DMS53 treated with DMSO at 0.1 percent for 48 hours (cell line): ENCODE measurements around the gene NEDD4L.

Experiments
- DNase-seq: peaks from one replicate; lab custom pipeline; 2025; ENCODE audit not compliant: unreplicated experiment; lab: John Stamatoyannopoulos, UW

The NEDD4L gene

DNA sequence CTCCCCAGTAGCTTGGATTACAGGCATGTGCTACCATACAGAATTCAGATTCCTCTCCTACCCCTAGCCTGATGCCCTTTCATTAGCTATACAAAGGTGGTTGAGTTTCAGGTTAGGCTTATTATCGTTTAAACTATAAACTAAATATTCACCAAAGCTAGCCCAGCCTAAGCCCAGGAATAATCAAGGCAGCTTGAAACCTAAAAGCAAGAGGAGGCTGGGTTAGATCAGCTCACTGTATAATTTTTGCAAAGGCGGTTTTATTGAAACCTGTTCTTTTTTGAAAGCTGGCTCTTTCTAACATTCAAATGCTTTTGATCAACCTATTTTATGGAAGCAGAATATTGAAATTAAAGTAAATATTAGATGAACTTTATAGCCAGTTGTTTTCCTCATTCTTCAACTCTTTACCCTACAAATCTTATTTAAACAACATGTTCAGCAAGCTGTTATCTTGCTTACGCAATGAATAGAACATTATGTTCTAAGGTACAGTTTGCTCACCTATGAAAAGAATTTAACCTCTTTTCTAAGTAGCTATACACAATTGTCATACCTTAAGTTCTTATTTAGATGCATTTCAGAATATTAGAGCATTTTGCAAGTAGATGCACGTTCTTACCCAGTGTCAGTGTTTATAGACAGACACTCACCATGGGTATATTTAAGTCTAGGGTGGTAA, 241.6 kb downstream of the NEDD4L start:
- DNase-seq, result no peak

- DNase-seq, result no peak
Measured at GRCh38 chr18:58286632-58287352, 242.8 kb downstream of the NEDD4L start.

DNA sequence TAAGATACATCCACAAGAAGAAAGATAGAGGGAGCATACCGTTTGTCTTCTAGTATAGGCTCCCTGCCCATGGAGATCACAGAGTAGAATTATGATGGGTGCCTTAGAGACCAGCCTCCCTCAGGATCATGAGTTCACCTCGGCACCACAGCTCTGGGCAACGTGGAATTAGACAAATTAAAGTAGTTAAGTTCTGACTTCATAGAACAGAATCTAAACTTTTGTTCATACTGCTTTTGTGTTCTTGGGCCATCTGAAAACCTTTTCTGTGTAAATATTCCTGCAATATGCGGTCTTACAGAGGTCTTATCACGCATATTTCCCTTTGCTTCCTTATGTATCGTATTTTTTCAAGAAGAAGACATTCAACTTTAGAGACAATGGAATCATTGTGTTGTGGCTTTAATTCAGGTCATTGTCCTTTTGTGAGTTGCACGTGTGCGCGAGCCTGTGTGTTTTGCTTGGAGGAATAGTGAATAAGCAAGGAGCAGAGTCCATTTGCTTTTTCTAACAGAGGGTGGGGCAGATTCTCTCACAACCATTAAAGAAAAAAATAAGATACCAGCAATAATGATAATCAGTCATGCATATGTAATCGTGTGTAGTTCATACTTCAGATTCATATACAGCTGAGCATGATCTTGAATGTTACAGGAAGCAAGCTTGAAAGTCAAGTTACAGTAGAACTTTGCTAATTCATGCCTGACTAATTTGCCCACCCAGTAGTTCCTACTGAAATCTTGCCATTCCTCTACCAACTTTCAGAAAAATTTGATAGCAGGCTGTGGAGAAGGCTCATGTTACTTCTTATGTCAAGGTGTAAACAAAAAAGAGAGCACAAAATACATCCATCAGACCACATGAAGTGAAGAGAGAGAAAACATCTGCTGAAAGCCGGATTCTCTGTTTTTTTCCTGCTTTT, 243.6 kb downstream of the NEDD4L start:
- DNase-seq, result no peak

- DNase-seq, result peak; percentile 56
Measured at GRCh38 chr18:58288921-58289797, 245.1 kb downstream of the NEDD4L start.

- no peak for DNase-seq
Measured at GRCh38 chr18:58290116-58290695, 246.2 kb downstream of the NEDD4L start.

GRCh38 chr18:58291131-58291530, 247.1 kb downstream of the NEDD4L start:
- no peak for DNase-seq

DNA sequence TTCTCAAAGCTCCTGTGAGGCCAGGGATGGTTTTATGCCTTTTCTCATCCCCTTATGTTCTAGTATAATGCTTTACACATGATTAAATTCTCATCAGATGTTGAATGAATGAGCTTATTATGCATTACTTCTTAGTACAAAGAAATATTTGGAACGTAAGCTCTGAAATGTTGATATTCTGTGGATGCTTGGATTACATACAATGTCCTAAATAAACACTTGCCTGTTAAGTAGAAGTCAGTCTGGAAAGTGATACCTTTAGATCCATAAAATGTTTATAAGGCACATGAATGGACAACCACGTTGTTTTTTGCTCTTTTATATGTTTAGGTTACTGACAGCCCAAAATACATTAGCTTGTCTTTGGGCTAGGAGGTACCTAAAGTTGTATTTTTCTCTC, 248.6 kb downstream of the NEDD4L start:
- no peak for DNase-seq

GRCh38 chr18:58297198-58297597, 253.2 kb downstream of the NEDD4L start:
- no peak for DNase-seq

DNA sequence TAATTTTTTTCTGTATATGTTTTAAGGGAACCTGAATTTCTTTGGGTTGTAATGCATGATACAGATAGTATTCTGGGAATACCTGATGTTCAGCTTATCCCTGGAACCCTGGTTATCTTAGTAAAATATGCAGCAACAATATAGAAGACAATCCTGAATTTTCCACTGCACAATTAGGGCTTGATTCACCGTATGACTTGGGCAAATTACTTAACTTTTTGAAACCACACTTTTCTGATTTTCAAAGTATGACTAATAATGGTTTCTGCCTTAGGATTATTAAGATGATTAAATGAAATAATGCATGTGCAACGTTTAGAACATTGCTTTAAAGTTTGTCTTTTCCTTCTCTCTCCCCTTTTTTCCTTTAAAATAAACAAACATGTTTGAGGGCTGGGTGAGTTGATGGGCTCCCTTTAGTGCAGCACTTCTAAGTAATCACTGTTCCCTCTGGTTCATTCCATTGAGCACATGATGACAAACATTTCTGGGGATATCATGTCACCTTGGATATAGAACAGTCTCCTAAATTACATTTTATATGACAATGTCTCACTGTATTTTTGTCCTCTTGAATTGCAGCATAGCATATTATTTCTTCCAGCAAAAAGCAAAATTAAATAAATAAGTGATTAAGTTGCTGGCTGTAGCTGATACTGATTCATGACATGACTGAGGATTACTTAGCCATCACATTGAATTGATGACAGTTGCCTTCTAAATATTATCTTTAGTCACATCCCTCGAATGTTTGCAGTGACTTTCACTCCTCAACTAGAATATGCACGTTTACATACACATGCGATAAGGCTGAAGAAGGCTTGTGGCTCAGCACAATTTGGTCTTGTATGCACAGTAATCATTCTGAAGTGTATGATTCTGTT, 254.5 kb downstream of the NEDD4L start:
- DNase-seq, result no peak

- DNase-seq, result no peak
Measured at GRCh38 chr18:58299135-58299473, 255.1 kb downstream of the NEDD4L start.

- no peak for DNase-seq
Measured at GRCh38 chr18:58299936-58300335, 255.9 kb downstream of the NEDD4L start.

- DNase-seq, result no peak
Measured at GRCh38 chr18:58300867-58301266, 256.8 kb downstream of the NEDD4L start.

- DNase-seq, result no peak
Measured at GRCh38 chr18:58302811-58303210, 258.8 kb downstream of the NEDD4L start.

GRCh38 chr18:58303363-58303762, 259.3 kb downstream of the NEDD4L start:
- DNase-seq, result no peak

DNA sequence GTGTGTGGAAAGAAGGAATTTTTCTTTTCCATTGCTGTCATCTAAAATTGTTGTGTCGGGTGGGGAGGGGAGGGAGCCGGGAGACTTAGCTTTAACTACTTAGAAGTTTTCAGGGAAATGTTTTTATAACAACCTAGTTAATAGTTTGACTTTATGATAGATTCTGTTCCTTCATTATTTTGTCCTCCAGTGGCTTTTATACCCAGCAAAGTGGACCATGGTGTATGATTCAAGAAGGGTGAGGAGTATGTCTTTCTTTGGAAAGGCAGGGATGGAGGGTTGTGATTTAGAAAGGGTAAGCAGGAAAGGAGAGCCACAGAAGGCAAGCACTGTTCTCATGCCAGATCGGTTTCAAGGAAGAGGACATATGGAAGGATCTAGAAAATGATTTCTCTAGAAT, 261.8 kb downstream of the NEDD4L start:
- DNase-seq, result no peak

DNA sequence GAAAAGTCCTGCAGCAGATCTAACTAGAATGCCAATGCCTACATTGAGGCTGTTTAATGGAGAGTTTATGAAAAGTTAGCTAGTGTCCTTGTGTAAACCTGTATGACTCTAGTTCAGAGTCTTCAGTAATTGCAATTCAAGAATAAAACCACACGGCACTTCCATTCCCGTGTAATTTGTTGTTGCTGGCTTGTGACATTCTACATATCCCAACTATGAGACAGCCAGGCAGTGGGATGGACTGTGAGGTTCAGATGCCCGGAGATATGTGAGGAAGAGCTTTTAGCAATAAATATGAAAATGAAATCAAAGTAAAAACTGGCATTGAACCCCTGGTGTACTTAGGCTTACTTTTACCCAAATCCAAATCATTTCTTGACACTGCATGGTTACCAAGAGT, 263.4 kb downstream of the NEDD4L start:
- no peak for DNase-seq

DNA sequence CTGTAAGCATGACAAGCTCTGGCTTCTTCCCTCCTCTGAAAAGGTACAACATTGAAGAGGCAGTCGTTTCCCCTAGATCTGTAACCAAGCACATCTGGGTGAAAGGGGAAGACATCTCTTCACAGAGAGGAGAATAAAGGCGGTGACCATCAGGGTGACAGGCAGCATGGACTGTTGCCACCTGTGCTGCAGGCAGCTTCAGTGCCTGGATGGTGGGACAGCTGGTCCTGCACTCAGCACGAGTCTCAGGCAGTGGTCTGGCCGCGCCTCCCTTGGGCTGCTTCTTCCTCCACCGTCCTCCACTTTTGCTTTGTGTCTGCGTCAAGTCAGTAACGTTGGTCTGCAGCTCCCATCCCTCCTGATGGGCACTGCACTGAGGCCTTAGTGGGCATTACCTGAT, 264.4 kb downstream of the NEDD4L start:
- DNase-seq, result no peak

- no peak for DNase-seq
Measured at GRCh38 chr18:58309099-58309498, 265.1 kb downstream of the NEDD4L start.

DNA sequence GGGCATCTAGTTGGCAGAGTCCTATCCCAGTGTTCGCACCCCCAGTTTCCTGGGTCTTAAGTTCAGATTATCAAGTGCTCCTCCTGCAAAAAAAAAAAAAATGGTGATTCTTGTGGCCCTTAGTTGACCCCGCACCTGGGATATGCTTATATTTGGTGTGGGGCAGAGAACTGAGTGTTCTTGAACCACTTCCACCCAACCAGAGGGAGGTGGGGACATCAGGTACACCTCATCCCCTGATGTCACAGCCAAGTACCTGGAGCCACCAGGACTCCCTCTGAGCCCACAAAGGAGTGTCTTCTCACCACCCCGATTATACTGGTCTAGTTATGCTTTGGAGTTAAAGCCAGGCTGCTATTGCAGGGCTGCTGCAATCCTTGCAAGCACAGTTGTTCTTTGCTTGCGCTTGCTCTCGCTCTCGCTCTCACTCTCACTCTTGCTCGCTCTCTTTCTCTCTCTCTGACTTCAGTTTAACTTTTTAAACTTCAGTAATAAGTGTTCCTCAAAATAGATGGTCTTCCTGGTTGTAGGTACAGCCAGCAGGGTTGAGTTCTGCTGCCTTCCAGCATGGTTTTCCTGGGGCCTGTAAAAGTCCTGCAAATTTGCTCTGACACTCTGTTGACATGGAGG, 265.7 kb downstream of the NEDD4L start:
- DNase-seq, result no peak
